ENCODE measurements around the gene TAF3.

TAF3 gene

DNA sequence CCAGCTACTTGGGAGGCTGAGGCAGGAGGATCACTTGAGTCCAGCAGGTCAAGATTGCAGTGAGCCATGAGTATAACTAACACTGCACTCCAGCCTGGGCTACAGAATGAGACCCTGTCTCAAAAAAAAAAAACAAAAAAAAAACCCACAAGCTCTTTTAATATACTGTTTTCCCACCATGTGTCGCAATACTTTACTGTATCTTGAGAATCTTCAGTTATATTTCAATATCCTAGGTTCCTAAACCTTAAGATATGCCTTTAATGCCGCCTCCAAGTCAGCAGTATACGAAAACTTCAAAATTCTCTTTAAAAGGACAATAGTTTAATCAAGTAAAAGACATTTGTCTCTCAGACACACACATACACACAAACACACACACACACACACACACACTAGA lies 62.8 kb downstream of the TAF3 start:
- H3K36me3 ChIP-seq (ENCODE audit: control insufficient read depth in 2 of 2, insufficient read depth in 1 of 2, low read length in 2 of 2), result no peaks in the 10 kb centered on the region
- ChIA-PET POLR2A (no interaction called here), CTCF (interaction anchor here (0.7 kb wide), 1 partner anchor 841 kb away, joined by 3 read pairs; no protein-coding TSS in a partner anchor)
- 0 out of 2 replicates have a peak, but pooled peaks cover 6% of the 10 kb centered on the region for H3K4me1 ChIP-seq (ENCODE audit: control insufficient read depth, insufficient read depth, low read length)
- no peaks in the 10 kb centered on the region for H3K9me3 ChIP-seq (ENCODE audit: control insufficient read depth, insufficient read depth, low read depth, low read length)
- TF ChIP-seq HIC1 (tag by site-specific recombination; IDR thresholded peaks at IDR 0.05) (no peak), ZNF548 (tag by site-specific recombination; IDR thresholded peaks at IDR 0.05) (no peak), ZSCAN4 (tag by site-specific recombination; IDR thresholded peaks at IDR 0.05) (no peak), ZNF596 (tag by site-specific recombination; IDR thresholded peaks at IDR 0.05) (no peak), ZNF658 (tag by site-specific recombination; IDR thresholded peaks at IDR 0.05) (no peak), YY2 (tag by site-specific recombination; IDR thresholded peaks at IDR 0.05) (no peak), ZSCAN18 (tag by site-specific recombination; IDR thresholded peaks at IDR 0.05) (no peak), ZNF776 (tag by site-specific recombination; IDR thresholded peaks at IDR 0.05; ENCODE audit: borderline replicate concordance) (no peak), AEBP2 (tag by site-specific recombination; IDR thresholded peaks at IDR 0.05; ENCODE audit: borderline replicate concordance) (no peak), HOXC10 (CRISPR knock-in tag; IDR thresholded peaks at IDR 0.05) (no peak), ZNF660 (tag by site-specific recombination; IDR thresholded peaks at IDR 0.05) (no peak), ZNF501 (tag by site-specific recombination; IDR thresholded peaks at IDR 0.05) (no peak)
- no peak overlapping the region for H3K4me3 ChIP-seq (ENCODE audit: low read depth, low read length)
- H3K27ac ChIP-seq (ENCODE audit: extremely low read depth, low read depth, low read length), result no peak overlapping the region

GRCh38 chr10:7886056-7886455 lies 67.8 kb downstream of the TAF3 start:
- Histone ChIP-seq H3K4me3 (ENCODE audit: low read depth, low read length) (no peak overlapping the region), H3K27ac (ENCODE audit: extremely low read depth, low read depth, low read length) (no peak overlapping the region), H3K9me3 (ENCODE audit: control insufficient read depth, insufficient read depth, low read depth, low read length) (no peaks in the 10 kb centered on the region), H3K4me1 (ENCODE audit: control insufficient read depth, insufficient read depth, low read length) (peaks cover 4% of the 10 kb centered on the region), H3K36me3 (ENCODE audit: control insufficient read depth in 2 of 2, insufficient read depth in 1 of 2, low read length in 2 of 2) (no peaks in the 10 kb centered on the region)
- POLR2A ChIA-PET, result no interaction called here
- CTCF ChIA-PET, result interaction anchor here (0.6 to 0.7 kb wide), 3 partner anchors 10 to 157 kb away, joined by 3 to 5 read pairs (median 4); no protein-coding TSS in a partner anchor
- no peak for TF ChIP-seq ZNF621 (tag by site-specific recombination; IDR thresholded peaks at IDR 0.05)
- TF ChIP-seq ZNF529 (tag by site-specific recombination; IDR thresholded peaks at IDR 0.05; ENCODE audit: insufficient replicate concordance), result no peak
- peak; percentile 37; the same call in 1 of the 2 replicates for TF ChIP-seq ZBTB17 (tag by site-specific recombination; IDR thresholded peaks at IDR 0.05)
- TF ChIP-seq FEZF1 (tag by site-specific recombination; IDR thresholded peaks at IDR 0.05), result no peak

Data from HEK293 (cell line).